ENCODE data around the gene LASP1NB.
"Not testable (repeated sequence)": the region's sequence is repeated elsewhere in the genome, so short reads cannot be mapped to it uniquely, and the experiment has no call there.

Gene LASP1NB

DNA sequence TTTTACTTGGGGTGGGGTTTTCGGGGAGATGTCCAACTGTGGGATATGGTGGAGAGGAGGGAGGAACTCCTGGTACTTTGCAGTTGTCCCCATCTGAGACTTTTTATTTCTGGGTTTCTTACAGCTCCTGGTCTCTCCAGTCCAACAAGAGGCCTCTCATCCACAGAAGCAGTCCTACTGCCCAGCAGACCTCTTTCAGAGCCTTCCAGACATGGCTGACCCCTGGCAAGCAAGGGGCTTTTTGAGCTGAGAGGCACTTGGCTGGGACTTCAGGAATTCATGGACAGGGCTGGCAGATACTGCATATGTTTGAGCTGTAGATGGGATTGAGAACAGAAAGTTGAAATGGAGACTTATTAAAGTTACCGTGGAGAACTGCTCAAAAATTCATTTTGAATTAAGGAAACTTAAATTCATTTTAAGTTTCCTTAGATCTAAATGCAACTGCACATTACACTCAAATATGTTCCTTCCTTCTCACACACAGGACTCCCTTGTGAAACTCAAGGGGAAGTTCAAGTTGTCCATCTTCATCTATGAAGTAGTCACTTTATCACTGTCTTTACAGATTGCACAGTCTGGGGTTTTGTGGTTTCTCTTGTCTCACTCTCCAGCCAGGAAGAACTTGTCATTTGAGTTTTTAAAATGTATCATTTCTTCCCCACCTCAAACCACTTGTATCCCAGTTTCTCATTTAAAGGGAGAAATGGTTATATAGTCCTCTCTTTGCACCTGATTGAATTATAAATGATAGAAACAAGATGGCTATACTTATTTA lies 1.1 kb downstream of the LASP1NB start:
- Histone ChIP-seq H3K79me2 (replicated peaks; ENCODE audit: insufficient read depth, low read length) (no peaks in the 10 kb centered on the region), H3K9ac (ENCODE audit: low read length) (no peak overlapping the region), H3K4me2 (ENCODE audit: low read length) (no peak overlapping the region), H3K27ac (ENCODE audit: low read length) (no peak overlapping the region), H3K9me2 (ENCODE audit: insufficient read depth, low read length) (no peaks in the 10 kb centered on the region), H3K4me3 (ENCODE audit: low read length) (peak overlapping the region; percentile 59), H3K36me3 (ENCODE audit: insufficient read depth, low read length) (no peaks in the 10 kb centered on the region), H3K9me3 (ENCODE audit: low read length) (no peaks in the 10 kb centered on the region), H3K27me3 (ENCODE audit: insufficient read depth, low read depth, low read length) (no peaks in the 10 kb centered on the region), H3F3A (ENCODE audit: insufficient read depth, low read length, poor library complexity, severe bottlenecking) (no peaks in the 10 kb centered on the region), H4K20me1 (ENCODE audit: insufficient read depth) (no peaks in the 10 kb centered on the region), H2AFZ (ENCODE audit: low read depth, low read length) (no peak overlapping the region)
- no peak for TF ChIP-seq EP300 (conservative IDR thresholded peaks at IDR 0.05; ENCODE audit: poor library complexity, severe bottlenecking)
- TF ChIP-seq, protein P1, sequence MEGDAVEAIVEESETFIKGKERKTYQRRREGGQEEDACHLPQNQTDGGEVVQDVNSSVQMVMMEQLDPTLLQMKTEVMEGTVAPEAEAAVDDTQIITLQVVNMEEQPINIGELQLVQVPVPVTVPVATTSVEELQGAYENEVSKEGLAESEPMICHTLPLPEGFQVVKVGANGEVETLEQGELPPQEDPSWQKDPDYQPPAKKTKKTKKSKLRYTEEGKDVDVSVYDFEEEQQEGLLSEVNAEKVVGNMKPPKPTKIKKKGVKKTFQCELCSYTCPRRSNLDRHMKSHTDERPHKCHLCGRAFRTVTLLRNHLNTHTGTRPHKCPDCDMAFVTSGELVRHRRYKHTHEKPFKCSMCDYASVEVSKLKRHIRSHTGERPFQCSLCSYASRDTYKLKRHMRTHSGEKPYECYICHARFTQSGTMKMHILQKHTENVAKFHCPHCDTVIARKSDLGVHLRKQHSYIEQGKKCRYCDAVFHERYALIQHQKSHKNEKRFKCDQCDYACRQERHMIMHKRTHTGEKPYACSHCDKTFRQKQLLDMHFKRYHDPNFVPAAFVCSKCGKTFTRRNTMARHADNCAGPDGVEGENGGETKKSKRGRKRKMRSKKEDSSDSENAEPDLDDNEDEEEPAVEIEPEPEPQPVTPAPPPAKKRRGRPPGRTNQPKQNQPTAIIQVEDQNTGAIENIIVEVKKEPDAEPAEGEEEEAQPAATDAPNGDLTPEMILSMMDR (IDR thresholded peaks at IDR 0.05; ENCODE audit: poor library complexity, severe bottlenecking): no peak
- no peak for TF ChIP-seq POLR2AphosphoS5 (IDR thresholded peaks at IDR 0.05)
- no peak for TF ChIP-seq EZH2 (IDR thresholded peaks at IDR 0.05; ENCODE audit: borderline replicate concordance, insufficient read depth, low read length, poor library complexity, severe bottlenecking)
- TF ChIP-seq SMC3 (conservative IDR thresholded peaks at IDR 0.05; ENCODE audit: poor library complexity): no peak
- TF ChIP-seq MXI1 (conservative IDR thresholded peaks at IDR 0.05; ENCODE audit: poor library complexity, severe bottlenecking): no peak
- TF ChIP-seq REST (IDR thresholded peaks at IDR 0.05; ENCODE audit: borderline replicate concordance): no peak

DNA sequence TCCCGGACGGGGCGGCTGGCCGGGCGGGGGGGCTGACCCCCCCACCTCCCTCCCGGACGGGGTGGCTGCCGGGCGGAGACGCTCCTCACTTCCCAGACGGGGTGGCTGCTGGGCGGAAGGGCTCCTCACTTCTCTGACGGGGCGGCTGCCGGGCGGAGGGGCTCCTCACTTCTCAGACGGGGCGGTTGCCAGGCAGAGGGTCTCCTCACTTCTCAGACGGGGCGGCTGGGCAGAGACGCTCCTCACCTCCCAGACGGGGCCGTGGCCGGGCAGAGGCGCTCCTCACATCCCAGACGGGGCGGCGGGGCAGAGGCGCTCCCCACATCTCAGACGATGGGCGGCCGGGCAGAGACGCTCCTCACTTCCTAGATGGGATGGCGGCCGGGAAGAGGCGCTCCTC lies 5.4 kb downstream of the LASP1NB start:
- not testable (repeated sequence) for H3F3A ChIP-seq (ENCODE audit: insufficient read depth, low read length, poor library complexity, severe bottlenecking); H3K36me3 ChIP-seq (ENCODE audit: insufficient read depth, low read length); H3K27ac ChIP-seq (ENCODE audit: low read length); H3K9ac ChIP-seq (ENCODE audit: low read length); H3K4me2 ChIP-seq (ENCODE audit: low read length); H3K27me3 ChIP-seq (ENCODE audit: insufficient read depth, low read depth, low read length); H4K20me1 ChIP-seq (ENCODE audit: insufficient read depth); H2AFZ ChIP-seq (ENCODE audit: low read depth, low read length); H3K79me2 ChIP-seq (replicated peaks; ENCODE audit: insufficient read depth, low read length); H3K9me2 ChIP-seq (ENCODE audit: insufficient read depth, low read length); H3K4me3 ChIP-seq (ENCODE audit: low read length); H3K9me3 ChIP-seq (ENCODE audit: low read length)

- H3K27ac ChIP-seq (ENCODE audit: low read length); H3K4me2 ChIP-seq (ENCODE audit: low read length); H3F3A ChIP-seq (ENCODE audit: insufficient read depth, low read length, poor library complexity, severe bottlenecking); H2AFZ ChIP-seq (ENCODE audit: low read depth, low read length); H3K9me3 ChIP-seq (ENCODE audit: low read length); H3K27me3 ChIP-seq (ENCODE audit: insufficient read depth, low read depth, low read length); H3K9ac ChIP-seq (ENCODE audit: low read length); H3K79me2 ChIP-seq (replicated peaks; ENCODE audit: insufficient read depth, low read length); H3K36me3 ChIP-seq (ENCODE audit: insufficient read depth, low read length); H3K9me2 ChIP-seq (ENCODE audit: insufficient read depth, low read length); H4K20me1 ChIP-seq (ENCODE audit: insufficient read depth); H3K4me3 ChIP-seq (ENCODE audit: low read length): not testable (repeated sequence)
Measured at GRCh38 chr17:38933962-38934361, 8.5 kb downstream of the LASP1NB start.

Measured in neural cell (in vitro differentiated cells).